ENCODE data around the gene VIPR2.

- TF ChIP-seq, protein P1, sequence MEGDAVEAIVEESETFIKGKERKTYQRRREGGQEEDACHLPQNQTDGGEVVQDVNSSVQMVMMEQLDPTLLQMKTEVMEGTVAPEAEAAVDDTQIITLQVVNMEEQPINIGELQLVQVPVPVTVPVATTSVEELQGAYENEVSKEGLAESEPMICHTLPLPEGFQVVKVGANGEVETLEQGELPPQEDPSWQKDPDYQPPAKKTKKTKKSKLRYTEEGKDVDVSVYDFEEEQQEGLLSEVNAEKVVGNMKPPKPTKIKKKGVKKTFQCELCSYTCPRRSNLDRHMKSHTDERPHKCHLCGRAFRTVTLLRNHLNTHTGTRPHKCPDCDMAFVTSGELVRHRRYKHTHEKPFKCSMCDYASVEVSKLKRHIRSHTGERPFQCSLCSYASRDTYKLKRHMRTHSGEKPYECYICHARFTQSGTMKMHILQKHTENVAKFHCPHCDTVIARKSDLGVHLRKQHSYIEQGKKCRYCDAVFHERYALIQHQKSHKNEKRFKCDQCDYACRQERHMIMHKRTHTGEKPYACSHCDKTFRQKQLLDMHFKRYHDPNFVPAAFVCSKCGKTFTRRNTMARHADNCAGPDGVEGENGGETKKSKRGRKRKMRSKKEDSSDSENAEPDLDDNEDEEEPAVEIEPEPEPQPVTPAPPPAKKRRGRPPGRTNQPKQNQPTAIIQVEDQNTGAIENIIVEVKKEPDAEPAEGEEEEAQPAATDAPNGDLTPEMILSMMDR (IDR thresholded peaks at IDR 0.05 in 8 of 11, conservative IDR thresholded peaks at IDR 0.05 in 3 of 11), result no peak
- TF ChIP-seq POLR2AphosphoS5 (IDR thresholded peaks at IDR 0.05), result no peak
Measured at GRCh38 chr7:159160450-159160849, 15.8 kb upstream of the VIPR2 start.
